DMS53 treated with DMSO at 0.1 percent for 48 hours (cell line): ENCODE measurements around the gene SESTD1.

ENCODE experiments used
- DNase-seq: peaks from one replicate; lab custom pipeline; 2025; ENCODE audit not compliant: unreplicated experiment; lab: John Stamatoyannopoulos, UW

Gene SESTD1

DNA sequence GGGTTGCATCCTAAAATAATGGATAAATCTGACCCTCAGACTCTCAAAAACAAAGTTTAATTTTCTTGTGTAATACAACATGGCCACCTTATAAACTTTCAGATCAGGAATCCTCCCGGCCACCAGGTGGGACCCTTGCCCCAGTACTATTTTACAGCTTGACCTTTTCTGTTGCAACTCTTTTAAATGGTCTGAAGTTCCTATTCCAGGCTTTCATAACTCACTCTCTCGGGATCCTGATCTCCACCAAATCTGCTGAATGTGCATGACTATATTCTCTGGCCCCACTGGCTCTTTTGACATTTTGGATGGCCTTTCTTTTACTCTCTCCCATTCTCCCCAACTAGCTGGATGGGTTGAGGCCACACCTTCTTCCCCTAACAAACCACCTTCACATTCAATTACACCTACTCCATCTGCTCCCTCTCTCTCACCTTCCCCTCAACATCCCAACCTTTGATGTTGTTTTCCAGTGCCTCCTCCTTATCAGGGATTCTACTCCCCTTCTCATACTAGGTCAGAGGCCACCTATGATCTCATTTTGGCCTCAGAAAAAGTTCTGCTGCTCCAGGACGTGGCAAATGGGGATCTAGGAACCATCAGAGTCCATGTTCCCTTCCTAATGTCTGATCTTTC is 70.8 kb downstream of the SESTD1 start:
- DNase-seq = no peak

DNA sequence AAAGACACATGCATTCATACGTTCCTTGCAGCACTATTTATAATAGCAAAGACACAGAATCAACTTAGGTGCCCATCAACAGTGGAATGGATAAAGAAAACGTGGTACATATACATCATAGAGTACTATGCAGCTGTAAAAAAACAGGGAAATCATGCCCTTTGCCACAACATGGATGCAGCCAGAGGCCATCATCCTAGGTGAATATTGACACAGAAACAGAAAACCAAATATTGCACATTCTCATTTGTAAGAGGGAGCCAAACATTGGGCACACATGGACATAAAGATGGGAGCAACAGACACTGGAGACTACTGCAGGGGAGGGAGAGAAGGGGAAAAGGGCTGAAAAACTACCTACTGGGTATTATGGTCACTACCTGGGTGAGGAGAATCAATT is 73.5 kb downstream of the SESTD1 start:
- no peak for DNase-seq

DNA sequence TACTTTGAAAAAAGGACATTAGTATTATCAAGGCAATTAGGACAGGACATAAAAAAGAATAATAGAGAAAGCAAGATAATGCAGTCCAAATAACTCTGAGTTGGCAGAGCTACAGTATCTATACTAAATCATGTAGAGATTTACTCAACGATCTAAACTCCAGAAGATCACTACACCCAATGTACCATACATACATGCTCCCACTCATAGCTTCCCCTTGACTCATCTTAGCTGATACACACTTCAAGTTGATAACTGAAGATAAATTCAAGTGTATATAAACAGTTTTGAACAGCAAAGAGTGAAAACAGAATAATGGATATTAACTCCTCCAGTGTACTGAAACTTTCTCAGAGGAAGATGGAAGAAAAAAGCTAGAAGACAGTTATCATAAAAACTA is 78.5 kb downstream of the SESTD1 start:
- DNase-seq = no peak

- no peak for DNase-seq
Measured at GRCh38 chr2:179184610-179185009, 80.0 kb downstream of the SESTD1 start.

DNA sequence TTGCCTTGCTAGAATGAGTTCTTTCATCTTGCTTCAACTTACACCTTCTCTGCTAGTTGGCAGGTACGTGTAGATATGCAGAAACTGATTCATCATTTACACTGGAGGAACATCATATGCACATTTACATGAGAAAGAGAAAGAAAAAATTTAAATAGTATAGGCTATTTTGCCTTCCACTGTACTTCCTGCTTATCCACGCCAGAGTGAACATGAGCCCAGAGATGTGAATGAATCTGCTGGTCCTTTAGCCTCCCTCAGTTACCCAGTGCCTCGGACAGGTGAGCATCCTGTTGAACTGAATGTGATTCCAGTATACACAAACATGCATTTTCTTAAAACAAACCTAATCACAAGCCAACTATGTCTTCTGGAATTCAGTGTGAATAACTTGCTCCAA is 83.6 kb downstream of the SESTD1 start:
- DNase-seq = no peak

- peak; percentile 21 for DNase-seq
Measured at GRCh38 chr2:179180242-179180641, 84.4 kb downstream of the SESTD1 start.

GRCh38 chr2:179179719-179180118 is 84.9 kb downstream of the SESTD1 start:
- no peak for DNase-seq

GRCh38 chr2:179177694-179178093 is 86.9 kb downstream of the SESTD1 start:
- DNase-seq = no peak

- no peak for DNase-seq
Measured at GRCh38 chr2:179174240-179174639, 90.4 kb downstream of the SESTD1 start.

- DNase-seq = peak; percentile 11
Measured at GRCh38 chr2:179172894-179173293, 91.7 kb downstream of the SESTD1 start.

- DNase-seq = no peak
Measured at GRCh38 chr2:179171371-179171770, 93.3 kb downstream of the SESTD1 start.

DNA sequence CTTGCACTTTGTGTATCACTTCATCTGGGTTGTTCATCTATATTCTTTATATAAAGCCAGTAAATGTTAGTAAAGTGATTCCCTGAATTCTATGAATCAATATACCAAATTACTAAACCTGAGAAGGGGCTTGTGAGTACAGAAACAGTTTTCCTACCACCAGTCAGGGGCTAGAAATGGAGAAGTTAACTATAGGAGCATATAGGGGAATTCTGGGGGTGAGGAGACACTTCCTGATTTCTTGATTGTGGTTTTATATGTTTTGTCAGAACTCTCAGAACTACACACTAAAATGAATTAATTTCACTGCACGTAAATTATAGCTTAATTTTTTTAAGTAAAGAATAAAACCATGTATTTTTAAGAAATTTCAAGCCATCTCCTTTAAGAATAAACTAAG is 93.7 kb downstream of the SESTD1 start:
- no peak for DNase-seq

- DNase-seq = no peak
Measured at GRCh38 chr2:179165356-179166000, 99.2 kb downstream of the SESTD1 start.

- no peak for DNase-seq
Measured at GRCh38 chr2:179141206-179141605, 123.4 kb downstream of the SESTD1 start.

- DNase-seq = no peak
Measured at GRCh38 chr2:179140571-179140970, 124.1 kb downstream of the SESTD1 start.

GRCh38 chr2:179139506-179139905 is 125.1 kb downstream of the SESTD1 start:
- no peak for DNase-seq

- DNase-seq = no peak
Measured at GRCh38 chr2:179137200-179137759, 127.4 kb downstream of the SESTD1 start.

DNA sequence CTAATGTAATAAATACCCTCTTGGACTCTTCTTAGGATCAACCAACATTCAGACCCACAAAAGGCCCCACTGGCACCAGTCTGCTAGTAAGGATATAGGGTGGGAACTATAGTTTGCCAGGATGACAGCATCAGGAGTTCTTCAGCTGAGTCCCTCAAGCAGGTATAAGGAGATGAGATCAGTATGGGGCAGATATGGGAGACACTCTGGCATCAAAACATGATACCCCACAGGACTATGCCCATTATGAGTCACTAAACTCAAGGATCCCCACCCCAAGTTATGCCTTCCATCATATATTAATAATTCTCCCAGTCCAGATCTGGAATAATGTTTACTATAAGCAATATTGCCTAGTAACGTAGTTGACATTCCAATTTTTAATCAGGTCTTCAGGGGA is 131.6 kb downstream of the SESTD1 start:
- no peak for DNase-seq

- DNase-seq = no peak
Measured at GRCh38 chr2:179132076-179132475, 132.6 kb downstream of the SESTD1 start.

GRCh38 chr2:179130560-179130959 is 134.1 kb downstream of the SESTD1 start:
- DNase-seq = no peak

GRCh38 chr2:179129574-179130238 is 134.9 kb downstream of the SESTD1 start:
- DNase-seq = peak; percentile 20

DNA sequence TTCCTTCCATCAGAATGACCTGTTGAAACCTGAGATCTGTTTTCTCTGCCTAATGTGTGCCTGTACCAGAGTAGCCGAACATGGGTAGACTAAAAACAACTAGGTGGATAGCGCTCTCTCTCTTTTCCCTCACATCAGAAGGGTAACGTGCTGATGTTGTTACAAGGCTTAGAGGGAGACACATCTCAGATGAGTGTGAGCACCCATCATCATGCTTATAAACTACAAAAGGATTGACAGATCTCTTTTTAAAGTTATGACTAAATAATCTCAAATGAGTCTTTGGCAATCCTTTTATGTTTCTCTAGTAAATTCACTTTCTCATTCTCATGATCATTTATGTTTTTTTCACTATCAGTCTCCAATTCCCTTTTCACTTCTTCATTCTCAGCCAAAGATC is 139.2 kb downstream of the SESTD1 start:
- no peak for DNase-seq
